HEK293 (cell line): Measurements from ENCODE around the gene NKD2.

Experiments used
- BCL11A ChIP-seq: fragments of 450-650 bp; formaldehyde crosslinking; IDR thresholded peaks from 2 replicates; pipeline ENCODE4 v1.5.1; 2016; ENCODE audit warnings: low read depth, missing biosample characterization, missing genetic modification characterization
- GFI1B ChIP-seq: fragments of 450-650 bp; formaldehyde crosslinking; IDR thresholded peaks from 2 replicates; pipeline ENCODE4 v1.5.1; 2016; ENCODE audit warnings: missing biosample characterization, missing genetic modification characterization
- ZNF621 ChIP-seq: fragments of 450-650 bp; formaldehyde crosslinking; IDR thresholded peaks from 2 replicates; pipeline ENCODE4 v1.5.1; 2017; ENCODE audit warnings: missing biosample characterization, missing genetic modification characterization
- ZNF623 ChIP-seq: fragments of 450-650 bp; formaldehyde crosslinking; IDR thresholded peaks from 2 replicates; pipeline ENCODE4 v1.5.1; 2016; ENCODE audit warnings: missing biosample characterization, missing genetic modification characterization

- no peak for TF ChIP-seq GFI1B (tag by site-specific recombination)
- TF ChIP-seq ZNF623 (tag by site-specific recombination): no peak
- no peak for TF ChIP-seq ZNF621 (tag by site-specific recombination)
- no peak for TF ChIP-seq BCL11A (tag by site-specific recombination)
Observed at GRCh38 chr5:1063661-1064382, 55.2 kb downstream of the NKD2 start.
